OCI-LY3 (cell line): ENCODE data around the gene SLC28A1.

Source experiments
- H2AFZ ChIP-seq: fragments of 200-600, 300-600 bp; shearing (Covaris generic); 2 replicates; pipeline ENCODE4 v1.6.0; 2014; ENCODE audit warnings: antibody characterized with exemption, low read depth, low read length
- H3K27ac ChIP-seq: fragments of 200-600, 300-600 bp; sonication (generic); 2 replicates; pipeline ENCODE4 v1.5.1; 2014; ENCODE audit warnings: mild to moderate bottlenecking, low read length, moderate library complexity, mixed read lengths
- H3K27me3 ChIP-seq: fragments of 200-600, 300-600 bp; sonication (generic); 2 replicates; pipeline ENCODE4 v1.6.1; 2014; ENCODE audit warnings: low read depth, low read length, mixed read lengths
- H3K36me3 ChIP-seq: fragments of 200-600, 300-600 bp; sonication (generic); replicated peaks from 2 replicates; pipeline ENCODE3; 2014; ENCODE audit warnings: low read depth, low read length, mixed read lengths
- H3K4me1 ChIP-seq: fragments of 300-600, 200-600 bp; sonication (generic); 2 replicates; pipeline ENCODE4 v1.6.1; 2014; ENCODE audit warnings: low read length, mixed read lengths
- H3K4me2 ChIP-seq: fragments of 200-600, 300-600 bp; sonication (generic); 2 replicates; pipeline ENCODE4 v1.6.1; 2014; ENCODE audit warnings: low read length, mixed read lengths
- H3K4me3 ChIP-seq: fragments of 300-600, 200-600 bp; sonication (generic); 2 replicates; pipeline ENCODE4 v1.5.1; 2014; ENCODE audit warnings: antibody characterized with exemption, mild to moderate bottlenecking, low read length, moderate library complexity
- H3K79me2 ChIP-seq: fragments of 300-600, 200-600 bp; shearing (Covaris generic); 2 replicates; pipeline ENCODE4 v1.6.1; 2014; ENCODE audit warnings: mild to moderate bottlenecking, low read length, mixed read lengths
- H3K9ac ChIP-seq: fragments of 300-600, 200-600 bp; shearing (Covaris generic); 2 replicates; pipeline ENCODE4 v1.6.0; 2014; ENCODE audit warnings: mild to moderate bottlenecking, low read length, moderate library complexity
- H3K9me3 ChIP-seq: fragments of 200-600, 300-600 bp; shearing (Covaris generic); 2 replicates; pipeline ENCODE4 v1.6.1; 2014; ENCODE audit warnings: low read length, mixed read lengths; ENCODE audit not compliant: insufficient read depth
- H4K20me1 ChIP-seq: fragments of 200-600, 300-600 bp; sonication (generic); 2 replicates; pipeline ENCODE4 v1.6.1; 2016; ENCODE audit warnings: low read length, mixed read lengths; ENCODE audit not compliant: insufficient read depth
- EZH2phosphoT487 ChIP-seq: fragments of 200-600 bp; shearing (Covaris generic); IDR thresholded peaks from 2 replicates; pipeline ENCODE4 v1.6.1; 2018; ENCODE audit warnings: antibody characterized with exemption, mixed run types, low read depth
- TF ChIP-seq, protein P1 (sequence below): fragments of 200-600, 300-600 bp; sonication (generic); IDR thresholded peaks from 2 replicates; pipeline ENCODE4 v1.5.1; 2014; ENCODE audit warnings: antibody characterized with exemption, low read length, low read depth

SLC28A1 gene

GRCh38 chr15:84880007-84880406 is 4.5 kb upstream of the SLC28A1 start:
- TF ChIP-seq EZH2phosphoT487, result no peak
- TF ChIP-seq, protein P1, sequence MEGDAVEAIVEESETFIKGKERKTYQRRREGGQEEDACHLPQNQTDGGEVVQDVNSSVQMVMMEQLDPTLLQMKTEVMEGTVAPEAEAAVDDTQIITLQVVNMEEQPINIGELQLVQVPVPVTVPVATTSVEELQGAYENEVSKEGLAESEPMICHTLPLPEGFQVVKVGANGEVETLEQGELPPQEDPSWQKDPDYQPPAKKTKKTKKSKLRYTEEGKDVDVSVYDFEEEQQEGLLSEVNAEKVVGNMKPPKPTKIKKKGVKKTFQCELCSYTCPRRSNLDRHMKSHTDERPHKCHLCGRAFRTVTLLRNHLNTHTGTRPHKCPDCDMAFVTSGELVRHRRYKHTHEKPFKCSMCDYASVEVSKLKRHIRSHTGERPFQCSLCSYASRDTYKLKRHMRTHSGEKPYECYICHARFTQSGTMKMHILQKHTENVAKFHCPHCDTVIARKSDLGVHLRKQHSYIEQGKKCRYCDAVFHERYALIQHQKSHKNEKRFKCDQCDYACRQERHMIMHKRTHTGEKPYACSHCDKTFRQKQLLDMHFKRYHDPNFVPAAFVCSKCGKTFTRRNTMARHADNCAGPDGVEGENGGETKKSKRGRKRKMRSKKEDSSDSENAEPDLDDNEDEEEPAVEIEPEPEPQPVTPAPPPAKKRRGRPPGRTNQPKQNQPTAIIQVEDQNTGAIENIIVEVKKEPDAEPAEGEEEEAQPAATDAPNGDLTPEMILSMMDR, result no peak
- Histone ChIP-seq H3K79me2 (no peaks in the 10 kb centered on the region), H3K4me1 (no peaks in the 10 kb centered on the region), H3K4me3 (no peak overlapping the region), H2AFZ (no peak overlapping the region), H4K20me1 (no peaks in the 10 kb centered on the region), H3K27me3 (peaks cover 1% of the 10 kb centered on the region; the same call in 1 of the 2 replicates), H3K27ac (no peak overlapping the region), H3K9me3 (no peaks in the 10 kb centered on the region), H3K9ac (no peak overlapping the region), H3K4me2 (no peak overlapping the region), H3K36me3 (no peaks in the 10 kb centered on the region)

- Histone ChIP-seq H3K9ac (no peak overlapping the region), H3K9me3 (no peaks in the 10 kb centered on the region), H3K36me3 (no peaks in the 10 kb centered on the region), H3K27me3 (no peaks in the 10 kb centered on the region), H3K27ac (no peak overlapping the region), H3K79me2 (no peaks in the 10 kb centered on the region), H3K4me3 (no peak overlapping the region), H2AFZ (no peak overlapping the region), H3K4me1 (no peaks in the 10 kb centered on the region), H3K4me2 (no peak overlapping the region), H4K20me1 (no peaks in the 10 kb centered on the region)
- TF ChIP-seq EZH2phosphoT487, result no peak
- TF ChIP-seq, protein P1, result no peak
Observed at GRCh38 chr15:84880822-84881519, 3.5 kb upstream of the SLC28A1 start.

- no peak overlapping the region for H3K4me3 ChIP-seq
- H4K20me1 ChIP-seq, result no peaks in the 10 kb centered on the region
- H3K79me2 ChIP-seq, result no peaks in the 10 kb centered on the region
- no peaks in the 10 kb centered on the region for H3K4me1 ChIP-seq
- H3K27ac ChIP-seq, result no peak overlapping the region
- H3K9ac ChIP-seq, result no peak overlapping the region
- no peak overlapping the region for H2AFZ ChIP-seq
- TF ChIP-seq EZH2phosphoT487, result no peak
- TF ChIP-seq, protein P1, result no peak
- no peak overlapping the region for H3K4me2 ChIP-seq
- H3K9me3 ChIP-seq, result no peaks in the 10 kb centered on the region
- no peaks in the 10 kb centered on the region for H3K36me3 ChIP-seq
- no peaks in the 10 kb centered on the region for H3K27me3 ChIP-seq
Observed at GRCh38 chr15:84881520-84881830, 3.0 kb upstream of the SLC28A1 start.

GRCh38 chr15:84883466-84883865 is 996 bp upstream of the SLC28A1 start:
- Histone ChIP-seq H3K4me1 (peaks cover 10% of the 10 kb centered on the region), H3K4me3 (no peak overlapping the region), H2AFZ (no peak overlapping the region), H3K36me3 (no peaks in the 10 kb centered on the region), H4K20me1 (no peaks in the 10 kb centered on the region), H3K79me2 (no peaks in the 10 kb centered on the region), H3K4me2 (no peak overlapping the region), H3K27me3 (no peaks in the 10 kb centered on the region), H3K9ac (no peak overlapping the region), H3K9me3 (no peaks in the 10 kb centered on the region), H3K27ac (no peak overlapping the region)
- TF ChIP-seq EZH2phosphoT487, result no peak
- TF ChIP-seq, protein P1, result no peak
